Measurements from ENCODE around the gene ARSI.

Gene ARSI

DNA sequence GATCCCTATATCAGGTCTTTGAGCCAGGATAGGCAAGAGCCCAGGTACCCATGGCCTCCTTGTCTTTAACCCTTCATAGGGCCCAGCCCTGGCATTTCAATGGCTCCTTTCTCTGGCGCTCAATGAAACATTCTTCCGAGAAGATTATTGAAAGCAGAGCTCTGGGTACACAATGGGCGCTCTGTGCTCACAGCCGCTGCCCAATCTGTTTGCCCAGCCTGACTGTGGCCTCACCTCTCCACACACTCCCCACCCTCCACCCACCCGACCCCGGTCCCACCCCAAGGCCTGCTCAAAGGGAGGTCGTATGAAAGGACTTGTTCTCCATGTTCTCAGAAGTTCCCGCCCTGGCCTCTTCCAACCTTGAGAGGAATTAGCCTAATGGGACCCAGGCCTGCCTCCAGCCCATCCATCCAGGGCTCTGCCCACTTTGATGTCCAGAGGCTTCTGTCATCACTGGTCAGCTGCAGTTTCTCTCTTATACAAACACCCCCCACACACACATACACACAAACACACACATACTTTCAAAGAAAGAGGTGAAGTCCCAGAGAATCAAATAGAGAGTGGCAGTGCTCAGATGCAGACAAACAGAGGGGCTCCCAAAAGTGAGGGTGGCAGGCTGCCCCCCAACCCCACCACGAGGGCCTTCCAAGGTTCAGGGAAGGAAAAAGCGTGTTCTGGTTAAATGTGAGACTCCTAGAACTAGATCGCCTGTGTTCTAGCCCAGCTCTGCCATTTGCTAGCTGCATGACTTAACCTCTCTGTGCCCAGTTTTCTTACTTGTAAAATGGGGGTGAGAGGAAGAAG, 5.1 kb upstream of the ARSI start:
- DNase-seq (ENCODE audit: low read depth in 3 of 3) = no peak

DNA sequence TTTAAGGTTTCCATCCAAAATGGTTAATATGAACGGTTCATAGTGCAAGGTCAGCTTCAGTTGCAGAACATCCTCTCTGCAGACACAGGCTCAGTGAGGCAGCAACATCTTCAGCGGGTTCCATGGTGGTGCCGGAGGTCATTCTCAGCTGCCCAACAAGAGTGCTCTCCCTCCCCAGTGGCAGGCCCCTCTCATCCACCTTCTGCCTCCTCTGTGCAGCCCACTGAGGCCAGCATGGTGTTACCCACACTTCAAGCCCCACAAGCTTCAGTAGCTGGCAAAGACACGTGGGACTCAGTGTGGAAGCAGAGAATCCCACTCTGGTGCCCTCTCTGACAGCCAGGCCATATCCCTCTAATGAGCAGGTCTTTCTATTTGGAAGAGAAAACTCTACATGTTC, 4.1 kb upstream of the ARSI start:
- DNase-seq (ENCODE audit: low read depth in 3 of 3) = no peak

DNA sequence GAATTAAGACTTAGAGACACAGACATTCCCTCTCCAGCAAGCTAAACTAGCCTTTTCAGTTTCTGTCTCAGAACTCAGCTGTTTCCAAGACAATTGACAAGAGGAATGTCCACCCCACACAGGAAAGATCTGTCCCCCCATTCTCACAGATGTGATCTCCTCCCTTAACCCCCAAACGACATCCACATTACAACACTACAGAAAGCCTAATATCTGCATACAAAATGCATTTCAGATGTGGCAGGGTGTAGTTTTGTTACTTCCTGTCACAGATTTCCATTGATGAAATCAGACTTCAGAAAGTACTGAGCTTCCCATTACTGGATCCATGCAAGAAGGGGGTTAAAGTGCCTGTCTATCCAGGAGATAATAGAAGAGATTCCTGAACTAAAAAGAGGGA, 2.9 kb upstream of the ARSI start:
- no peak for DNase-seq (ENCODE audit: low read depth in 3 of 3)

DNA sequence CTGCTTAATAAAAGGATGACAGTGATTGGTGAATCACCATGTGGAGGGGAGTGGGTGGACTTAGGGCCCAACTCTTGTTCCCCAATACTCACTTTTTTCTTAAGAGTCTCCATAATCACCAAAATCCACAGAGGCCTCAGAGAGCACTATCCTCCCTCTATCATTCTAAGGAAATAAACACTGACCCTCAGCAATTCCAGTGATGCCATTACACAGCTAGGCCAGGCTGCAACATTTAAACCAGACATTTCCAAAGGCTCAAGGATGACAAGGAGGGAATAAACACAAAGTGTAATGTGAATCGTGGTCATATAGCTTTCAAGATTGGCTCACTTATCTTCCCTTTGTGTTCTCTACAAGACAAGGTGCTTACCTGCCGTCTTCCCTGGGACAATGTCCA, 2.4 kb upstream of the ARSI start:
- no peak for DNase-seq (ENCODE audit: low read depth in 3 of 3)

DNA sequence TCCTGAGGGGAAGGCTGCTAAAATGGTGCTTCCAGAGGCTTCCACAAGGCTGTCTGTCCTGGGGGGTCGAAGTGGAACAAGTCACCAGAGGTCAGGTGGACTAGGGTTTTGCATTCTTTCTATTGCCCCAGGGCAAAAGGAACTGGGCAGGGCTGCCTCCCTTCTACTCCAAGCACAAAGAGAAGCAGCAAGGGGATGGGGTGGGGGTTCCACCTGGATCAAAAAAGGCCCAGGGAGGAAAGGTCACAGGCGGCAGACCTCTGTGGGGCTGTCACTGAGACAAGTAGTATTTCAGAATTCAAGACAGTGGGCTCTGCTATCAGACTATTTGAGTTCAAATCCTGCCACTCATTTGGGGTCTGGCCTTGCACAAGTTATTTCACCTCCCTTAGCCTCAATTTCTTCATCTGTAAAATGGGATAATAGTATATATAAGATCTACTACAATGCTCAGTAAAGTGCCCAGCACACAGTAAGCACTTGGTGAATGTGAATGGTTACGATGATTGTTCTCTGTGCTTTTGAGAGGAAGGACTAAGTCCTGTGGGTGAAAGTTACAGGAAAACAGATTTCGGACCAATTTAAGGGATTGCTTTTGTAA, 1.9 kb upstream of the ARSI start:
- DNase-seq (ENCODE audit: low read depth in 3 of 3) = no peak

DNA sequence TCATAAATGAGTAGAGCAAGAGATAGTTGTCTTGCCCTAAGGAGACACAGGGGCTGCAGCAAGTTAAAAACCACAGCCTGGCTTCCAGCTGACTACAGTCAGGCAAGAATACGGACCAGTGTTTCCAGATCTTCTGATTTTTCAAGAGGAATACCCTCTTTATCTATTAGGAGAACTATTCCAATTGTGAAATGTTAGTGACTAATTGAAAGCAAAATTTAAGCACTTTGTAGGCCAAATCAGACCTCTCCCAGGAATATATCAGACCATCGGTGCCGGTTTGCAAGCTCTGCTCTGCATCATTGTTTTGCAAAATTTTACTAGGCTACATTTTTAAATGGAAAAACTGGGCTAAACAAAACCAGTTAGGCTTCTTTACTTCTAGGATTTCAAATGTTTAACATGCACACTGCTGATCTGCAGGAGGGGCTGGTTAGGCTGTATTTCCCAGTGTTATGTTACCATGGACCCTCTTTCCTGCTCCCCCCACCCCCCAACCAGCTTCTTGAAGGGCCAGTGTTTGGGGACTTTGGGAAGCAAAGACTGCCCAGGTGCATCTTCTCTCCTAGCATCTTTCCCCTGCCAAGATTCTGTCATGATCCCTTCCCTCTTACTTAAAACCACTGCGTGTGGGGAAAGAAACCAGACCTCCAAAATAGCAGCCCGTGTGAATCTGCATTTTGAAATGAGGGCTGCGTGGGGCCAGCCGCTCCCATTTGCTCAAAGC, 1.1 kb upstream of the ARSI start:
- DNase-seq (ENCODE audit: low read depth in 3 of 3) = no peak

DNA sequence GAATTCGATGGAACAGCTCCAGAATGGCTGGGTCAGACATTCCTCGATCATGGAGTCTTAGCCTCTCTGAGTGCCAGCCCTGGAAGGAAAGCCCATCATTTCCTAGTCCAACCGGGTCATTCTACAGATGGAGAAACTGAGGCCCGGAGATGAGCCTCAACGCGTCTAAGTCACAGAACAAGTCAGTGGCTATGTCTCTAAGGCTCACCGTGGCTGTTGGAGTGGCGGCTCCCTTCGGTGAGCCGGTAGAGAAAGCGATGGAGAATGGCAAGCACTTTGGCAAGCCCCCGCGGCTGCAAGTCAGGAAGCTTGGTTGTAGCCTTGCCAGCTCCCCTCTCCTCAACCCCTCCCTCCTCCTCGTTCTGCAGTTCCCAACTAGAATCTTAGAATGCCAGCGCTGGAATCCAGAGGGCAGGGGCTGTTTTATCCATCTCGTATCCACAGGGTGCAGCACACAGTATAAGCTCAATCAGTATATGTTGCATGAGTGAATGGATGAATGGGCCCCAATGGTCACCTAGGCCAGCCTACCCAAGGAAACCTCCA, 438 bp upstream of the ARSI start:
- no peak for DNase-seq (ENCODE audit: low read depth in 3 of 3)

DNA sequence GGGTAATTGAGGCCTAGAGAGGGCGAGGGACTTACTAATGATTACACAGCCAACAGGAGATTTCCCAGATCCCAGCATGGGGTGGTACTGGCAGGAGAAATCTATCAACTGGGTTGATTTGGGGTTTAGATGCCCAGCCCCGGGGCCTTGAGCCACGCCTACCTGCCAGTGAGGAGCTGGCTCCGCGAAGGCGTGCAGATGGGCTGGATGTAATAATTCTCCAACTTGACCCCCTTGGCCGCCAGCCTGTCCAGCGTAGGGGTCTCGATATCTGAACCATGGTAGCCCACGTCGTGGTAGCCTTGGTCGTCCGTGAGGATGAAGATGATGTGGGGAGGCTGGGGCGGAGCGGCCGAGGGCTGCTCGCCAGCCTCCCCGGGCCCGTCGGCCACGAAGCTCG, 804 bp downstream of the ARSI start:
- no peak for DNase-seq (ENCODE audit: low read depth in 3 of 3)

DNA sequence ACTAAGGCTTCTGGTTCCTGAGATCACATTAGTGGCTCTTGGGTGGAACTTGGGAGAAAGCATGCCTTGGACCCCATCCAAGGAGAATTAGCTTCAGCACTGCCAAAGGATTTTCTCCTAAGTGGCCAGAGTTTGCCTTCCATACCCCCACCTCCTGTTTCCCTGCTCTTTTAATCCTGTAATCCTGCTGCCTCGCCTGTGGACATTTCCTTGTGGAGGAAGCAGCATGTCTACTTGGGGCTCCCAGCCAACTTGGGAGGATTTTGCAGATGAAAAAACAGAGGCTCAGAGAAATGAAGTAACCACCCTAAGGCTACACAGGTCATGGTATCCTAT, 1.6 kb downstream of the ARSI start:
- no peak for DNase-seq (ENCODE audit: low read depth in 3 of 3)

DNA sequence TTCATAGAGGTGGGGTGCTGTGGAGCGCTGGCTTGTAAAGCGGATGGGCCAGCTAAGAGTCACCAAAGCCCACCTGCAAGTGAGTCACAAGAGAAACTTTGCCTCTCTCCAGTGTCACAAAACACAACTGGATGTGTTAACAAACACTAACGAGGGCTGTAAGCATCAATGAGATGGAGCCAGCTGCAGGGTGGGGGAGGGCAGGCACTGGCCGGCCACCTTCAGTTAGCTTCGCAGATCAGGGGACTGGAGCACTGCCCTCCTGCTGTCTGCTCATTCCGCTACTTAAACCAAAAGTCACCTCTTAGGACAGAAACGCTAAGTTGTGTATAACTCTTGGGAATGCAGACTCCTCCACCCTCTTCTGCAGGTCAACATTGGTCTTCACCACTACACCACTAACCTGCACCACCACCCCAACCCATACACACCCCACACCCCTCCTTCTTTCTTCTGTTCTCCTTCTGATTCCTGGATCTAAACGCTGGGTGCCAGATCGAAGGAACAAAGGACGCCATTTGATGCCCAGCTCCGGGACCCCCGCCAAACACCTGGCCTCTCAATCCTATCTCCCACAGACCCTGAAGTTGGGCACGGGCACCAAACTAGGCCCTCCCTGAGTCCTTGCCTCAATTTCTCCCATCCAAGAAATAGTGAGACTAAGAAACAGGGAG, 2.1 kb downstream of the ARSI start:
- no peak for DNase-seq (ENCODE audit: low read depth in 3 of 3)

DNA sequence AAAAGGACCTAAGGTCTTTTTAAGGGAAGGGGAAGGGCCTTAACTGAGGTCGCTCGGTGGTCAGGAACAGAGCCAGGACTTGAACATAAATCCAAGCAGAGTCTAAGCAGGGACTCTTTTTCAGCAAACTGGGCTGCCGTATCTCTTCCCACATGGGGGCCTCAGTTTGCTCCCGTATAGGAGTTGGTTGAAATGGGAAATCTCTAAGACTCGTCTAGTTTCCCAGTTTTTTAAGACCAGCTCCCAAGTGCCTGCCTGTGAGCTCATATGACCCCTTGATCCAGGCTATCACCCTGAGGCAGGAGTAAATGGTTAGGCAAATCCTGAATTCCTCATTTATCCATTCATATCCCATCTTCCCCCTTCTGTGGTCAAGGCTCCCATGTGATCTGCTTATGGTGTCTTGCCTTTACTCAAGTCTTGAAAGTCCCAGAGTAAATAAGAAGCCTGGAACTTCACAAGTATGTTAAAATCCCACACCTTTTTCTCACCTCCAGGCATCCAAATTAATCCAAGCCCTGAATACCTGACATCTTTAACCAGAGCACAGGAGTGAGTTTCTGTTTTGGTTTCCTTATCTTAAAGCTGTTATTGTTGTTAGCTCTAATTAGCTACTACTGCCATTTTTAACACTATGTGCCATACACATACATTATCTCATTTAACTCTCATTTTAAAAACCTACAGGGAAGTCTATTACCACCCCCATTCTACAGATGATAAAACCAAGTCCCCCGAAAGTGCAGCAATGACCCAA, 3.0 kb downstream of the ARSI start:
- no peak for DNase-seq (ENCODE audit: low read depth in 3 of 3)

DNA sequence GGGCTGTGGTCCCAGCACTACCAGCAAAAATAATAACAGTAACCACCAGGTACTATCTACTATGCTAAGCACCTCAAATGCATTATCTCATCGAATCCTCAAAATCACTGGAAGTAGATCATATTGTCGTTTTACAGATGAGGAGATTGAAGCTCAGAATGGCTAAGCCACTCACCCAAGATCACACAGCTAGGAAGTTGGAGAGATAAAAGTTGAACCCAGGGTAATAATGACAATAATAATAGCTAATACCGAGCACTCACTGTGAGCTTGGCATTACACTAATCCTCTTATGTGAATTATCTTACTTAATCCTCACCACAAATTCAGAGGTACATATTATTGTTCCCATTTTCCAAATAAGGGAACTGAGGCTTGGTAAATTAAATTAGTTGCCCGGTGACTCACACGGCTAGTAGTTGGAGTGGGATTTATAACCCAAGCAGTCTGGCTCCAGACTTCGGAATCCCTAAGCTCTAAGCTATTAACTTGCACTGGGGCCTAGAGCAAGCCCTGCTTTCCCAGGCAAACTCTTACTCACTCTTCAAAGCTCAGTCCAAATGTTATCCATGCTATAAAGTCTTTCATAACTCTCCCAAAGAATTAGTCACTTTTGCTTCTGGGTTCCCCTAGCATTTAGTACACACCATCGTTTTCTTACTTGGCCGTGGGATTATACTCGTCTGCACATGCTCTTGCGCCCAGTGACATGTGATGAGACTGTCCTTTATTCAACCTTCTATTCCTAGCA, 3.8 kb downstream of the ARSI start:
- DNase-seq (ENCODE audit: low read depth in 3 of 3) = no peak

DNA sequence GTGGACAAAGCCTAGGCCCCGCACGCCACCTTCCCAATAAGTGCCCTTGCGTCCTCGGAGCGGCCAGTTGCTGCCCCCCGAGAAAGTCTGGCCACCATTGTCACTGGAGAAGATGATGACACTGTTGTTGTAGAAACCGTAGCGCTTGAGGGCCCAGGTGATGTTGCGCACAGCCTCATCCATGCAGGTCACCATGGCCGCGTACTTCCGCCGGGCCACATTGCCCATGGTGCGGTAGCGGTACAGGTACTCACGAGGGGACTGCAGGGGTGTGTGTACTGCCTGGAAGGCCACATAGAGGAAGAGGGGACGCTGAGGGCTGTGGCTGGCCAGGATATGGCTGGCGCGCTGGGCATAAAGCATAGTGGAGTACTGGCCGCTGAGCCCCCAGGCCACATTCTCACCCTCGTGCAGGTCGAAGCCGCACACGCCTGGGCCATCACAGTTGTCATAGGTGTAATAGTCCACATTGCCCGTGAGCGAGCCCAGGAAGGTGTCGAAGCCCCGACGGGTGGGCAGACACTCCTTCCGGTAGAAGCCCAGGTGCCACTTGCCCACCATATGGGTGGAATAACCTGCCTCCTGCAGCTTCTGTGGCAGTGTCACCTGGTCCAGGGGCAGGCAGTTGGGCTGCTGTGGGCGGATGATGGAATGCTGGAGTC, 4.6 kb downstream of the ARSI start:
- DNase-seq (ENCODE audit: low read depth in 3 of 3) = no peak

DNA sequence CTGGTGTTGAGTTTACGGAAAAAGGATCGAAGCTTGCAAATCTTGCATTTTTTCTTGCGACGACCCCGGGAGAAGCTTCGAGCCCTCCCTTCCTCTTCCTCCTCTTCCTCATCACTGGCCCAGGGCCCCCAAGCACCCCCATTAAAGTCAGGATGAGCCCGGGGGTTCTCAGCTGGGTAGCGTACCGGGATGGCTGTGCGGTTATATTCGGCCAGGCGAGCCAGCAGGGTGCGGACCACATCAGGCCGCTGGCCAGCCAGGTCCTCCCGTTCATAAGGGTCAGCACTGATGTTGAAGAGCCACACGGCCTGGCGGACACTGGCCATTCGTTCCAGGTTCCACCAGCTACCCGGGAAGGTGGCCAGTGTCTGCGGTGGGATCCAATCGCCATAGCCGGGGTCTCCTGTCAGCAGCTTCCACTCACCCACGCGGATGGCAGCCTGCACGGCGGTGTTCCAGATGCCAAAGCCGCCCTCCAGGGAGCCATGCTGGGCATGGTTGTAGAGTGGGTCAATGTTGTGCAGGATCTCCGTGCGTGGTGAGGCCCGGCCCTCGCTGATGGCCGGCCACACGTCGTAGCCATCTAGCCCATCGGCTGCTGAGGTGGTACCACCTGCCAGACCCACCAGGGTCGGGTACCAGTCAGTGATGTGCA, 5.3 kb downstream of the ARSI start:
- DNase-seq (ENCODE audit: low read depth in 3 of 3) = no peak

DNA sequence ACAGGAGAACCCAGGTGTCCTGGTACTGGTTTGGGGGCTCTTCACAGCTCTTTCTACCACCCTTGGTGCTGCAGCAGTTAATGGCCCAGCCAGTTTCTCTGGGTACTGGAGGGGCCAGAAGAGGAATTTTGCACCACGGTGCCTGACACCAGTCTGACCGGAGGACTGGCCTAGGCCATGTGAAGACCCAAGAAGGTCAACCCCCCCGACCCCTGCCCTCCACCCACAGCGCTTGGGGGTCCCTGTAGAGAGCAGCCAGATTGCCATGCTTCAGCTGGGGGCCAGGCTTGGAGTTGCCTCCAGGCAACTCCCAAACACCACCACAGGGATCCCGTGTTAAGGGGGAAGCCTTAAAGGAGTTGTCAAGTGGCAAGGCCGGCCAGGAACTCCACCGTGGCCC, 6.2 kb downstream of the ARSI start:
- no peak for DNase-seq (ENCODE audit: low read depth in 3 of 3)

DNA sequence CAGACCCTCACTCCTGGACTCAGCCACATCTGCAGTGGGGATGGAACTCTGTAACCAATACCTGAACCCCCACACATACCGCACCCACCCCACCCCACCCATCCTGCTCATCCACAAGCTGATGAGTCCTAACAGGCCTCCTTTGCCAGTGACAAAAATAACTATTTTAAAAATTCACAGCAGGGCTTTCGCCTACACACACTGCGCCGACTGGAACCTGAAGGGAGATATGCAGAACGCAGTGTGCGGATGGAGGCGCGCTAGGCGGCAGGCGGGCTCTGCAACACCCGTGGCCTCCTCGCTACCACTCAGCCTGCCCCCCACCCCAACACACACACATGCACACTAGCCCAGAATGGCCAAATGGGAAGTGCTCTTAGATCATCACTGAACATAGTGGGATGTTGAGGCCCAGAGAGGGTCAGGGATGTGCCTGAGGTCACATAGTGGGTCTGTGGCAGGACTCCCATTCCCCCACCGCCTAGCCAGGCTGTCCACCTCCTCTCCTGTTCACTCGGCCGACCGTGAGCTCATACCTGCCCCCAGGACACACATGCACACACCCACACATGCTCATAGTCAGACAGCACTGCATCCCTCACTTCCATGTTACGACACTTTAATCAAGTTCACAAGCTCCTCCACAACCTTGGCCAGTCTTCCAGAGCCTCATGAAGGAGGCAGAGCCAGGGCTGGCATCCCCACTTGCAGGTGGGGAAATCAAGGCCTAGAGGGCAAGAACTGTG, 6.8 kb downstream of the ARSI start:
- DNase-seq (ENCODE audit: low read depth in 3 of 3) = no peak

DNA sequence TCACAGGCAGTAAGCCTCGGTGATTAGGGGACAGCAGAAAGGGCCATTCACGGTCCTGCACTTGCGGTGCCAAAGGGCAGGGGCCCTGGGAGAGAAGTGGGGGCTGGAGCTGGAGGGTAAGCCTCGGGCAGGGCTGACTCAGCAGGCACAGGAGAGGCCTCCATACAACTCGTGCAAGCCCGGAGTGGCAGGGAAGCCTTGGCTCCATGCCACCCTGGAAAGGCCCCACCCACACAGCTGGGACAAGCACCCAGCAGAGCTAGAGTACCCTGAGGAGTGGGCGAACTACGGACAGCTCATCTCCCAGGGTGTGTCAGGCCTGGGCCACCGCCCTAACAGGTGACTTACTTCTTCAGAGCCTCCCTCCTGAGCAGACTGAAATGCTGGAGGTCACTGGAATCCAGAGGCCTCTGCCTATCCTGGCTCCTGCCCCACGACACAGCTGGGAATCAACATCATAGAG, 7.5 kb downstream of the ARSI start:
- DNase-seq (ENCODE audit: low read depth in 3 of 3) = no peak

DNA sequence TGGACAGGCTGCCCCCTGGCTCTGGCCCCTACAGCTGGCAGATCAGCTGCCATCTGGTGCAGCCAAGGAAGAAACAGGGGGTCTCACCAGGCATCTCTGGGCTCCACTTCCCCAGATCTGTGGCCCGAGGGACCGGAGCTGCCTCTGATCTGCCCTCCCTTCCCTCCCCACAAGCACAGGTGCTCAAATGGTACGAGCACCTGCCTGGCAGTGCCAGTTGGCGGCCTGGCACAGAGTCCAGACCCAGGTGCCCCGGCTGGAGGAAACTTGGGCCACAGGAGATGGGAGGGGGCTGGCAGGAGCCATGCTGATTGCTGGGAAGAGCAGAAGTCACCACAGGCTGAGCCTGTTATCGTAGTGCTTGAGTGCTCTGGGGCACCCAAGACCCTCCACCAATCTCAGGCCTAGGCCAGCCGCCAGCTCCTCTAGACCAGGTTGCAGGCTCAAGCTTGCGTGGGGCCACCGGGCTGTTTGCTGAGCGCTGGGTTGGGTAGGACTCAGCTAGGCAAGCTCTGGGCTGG, 8.1 kb downstream of the ARSI start:
- DNase-seq (ENCODE audit: low read depth in 3 of 3) = no peak

Measured in stimulated activated CD4-positive, alpha-beta T cell treated with anti-CD3 and anti-CD28 coated beads, TNF-alpha, amount 100 ng/mL, for 48 hours (primary cell).